Omental fat pad (tissue), 4 donors: ENCODE data around the gene MCRIP2. TPM values are rescaled to one million over a fixed set of nuclear protein-coding genes. Genes with fewer than 3 reads are reported as not detected.
A peak's percentile ranks its signal among the peaks of the same experiment; 100 is the strongest.

Experiments
- ATAC-seq: fragments of 150-250 bp; one replicate; pipeline ENCODE4 v1.9.1; 2016; ENCODE audit warnings: mild to moderate bottlenecking, moderate library complexity; ENCODE audit not compliant: low FRiP score
- DNase-seq: peaks from one replicate; pipeline ENCODE4 v3.0.0-alpha.2; 2019; ENCODE audit warnings: low spot score
- total RNA-seq, 4 donors: library from RNA; depleted of rRNA; stranded (reverse); fragments of >200 nt; gene quantifications; one replicate each; pipeline ENCODE4 v1.1.0, GENCODE V29; 2016
- TF ChIP-seq, protein P1 (sequence below), 3 donors: fragments of 450-650 bp; IDR thresholded peaks; one replicate each; pipeline ENCODE4 v1.5.1; 2016 to 2017; ENCODE audit warnings: antibody characterized with exemption in 3 of 3, mild to moderate bottlenecking in 3 of 3, moderate library complexity in 2 of 3

MCRIP2 gene
- total RNA-seq, 4 donors from 2014 or later, result 33.3 to 54.7 (median 41.3) TPM

DNA sequence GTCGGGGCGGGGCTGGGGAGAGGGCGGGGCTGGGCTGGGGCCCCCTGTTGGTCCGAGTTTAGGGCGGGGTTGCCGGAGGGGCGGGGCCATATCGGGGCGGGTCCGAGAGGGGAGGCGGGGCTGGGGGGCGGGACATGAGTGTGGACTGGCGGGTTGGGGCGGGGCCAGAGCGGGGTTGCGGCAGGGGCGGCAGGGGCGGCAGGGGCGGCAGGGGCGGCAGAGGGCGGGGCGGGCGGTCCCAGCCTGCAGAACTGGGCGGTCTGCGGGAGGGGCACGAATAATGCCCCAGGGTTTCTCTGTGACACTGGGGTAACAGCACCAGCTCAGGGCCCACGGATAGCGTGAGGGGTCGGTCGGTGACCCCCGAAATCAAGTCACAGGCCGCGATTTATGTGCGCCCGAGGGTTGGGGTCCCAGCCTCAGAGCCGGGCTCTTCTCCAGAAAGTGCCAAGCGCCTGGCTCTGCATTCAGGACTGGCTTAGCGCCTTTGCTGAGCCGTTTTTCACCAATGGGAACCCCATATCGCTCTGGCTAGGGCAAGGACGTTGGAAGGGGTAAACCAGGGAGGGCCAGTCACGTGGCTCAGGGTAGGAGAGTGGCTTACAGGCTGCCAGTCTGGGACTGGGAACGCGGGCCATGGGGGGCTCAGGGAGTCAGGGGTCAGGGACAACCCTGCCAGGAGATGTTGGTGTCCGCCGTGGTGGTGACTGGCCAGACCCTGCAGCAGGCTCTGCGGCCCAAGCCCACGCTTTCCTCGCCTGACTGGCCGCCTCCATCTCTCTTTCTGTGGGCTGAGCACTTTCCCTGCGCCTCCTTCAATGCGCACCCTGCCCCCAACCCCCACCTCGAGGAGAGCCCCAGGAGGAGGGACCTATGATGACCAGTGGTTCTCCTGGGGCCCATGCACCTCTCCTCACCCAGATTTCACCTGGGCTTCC lies 4.3 kb upstream of the MCRIP2 start:
- TF ChIP-seq, protein P1, sequence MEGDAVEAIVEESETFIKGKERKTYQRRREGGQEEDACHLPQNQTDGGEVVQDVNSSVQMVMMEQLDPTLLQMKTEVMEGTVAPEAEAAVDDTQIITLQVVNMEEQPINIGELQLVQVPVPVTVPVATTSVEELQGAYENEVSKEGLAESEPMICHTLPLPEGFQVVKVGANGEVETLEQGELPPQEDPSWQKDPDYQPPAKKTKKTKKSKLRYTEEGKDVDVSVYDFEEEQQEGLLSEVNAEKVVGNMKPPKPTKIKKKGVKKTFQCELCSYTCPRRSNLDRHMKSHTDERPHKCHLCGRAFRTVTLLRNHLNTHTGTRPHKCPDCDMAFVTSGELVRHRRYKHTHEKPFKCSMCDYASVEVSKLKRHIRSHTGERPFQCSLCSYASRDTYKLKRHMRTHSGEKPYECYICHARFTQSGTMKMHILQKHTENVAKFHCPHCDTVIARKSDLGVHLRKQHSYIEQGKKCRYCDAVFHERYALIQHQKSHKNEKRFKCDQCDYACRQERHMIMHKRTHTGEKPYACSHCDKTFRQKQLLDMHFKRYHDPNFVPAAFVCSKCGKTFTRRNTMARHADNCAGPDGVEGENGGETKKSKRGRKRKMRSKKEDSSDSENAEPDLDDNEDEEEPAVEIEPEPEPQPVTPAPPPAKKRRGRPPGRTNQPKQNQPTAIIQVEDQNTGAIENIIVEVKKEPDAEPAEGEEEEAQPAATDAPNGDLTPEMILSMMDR (IDR thresholded peaks at IDR 0.05), result no peak
- DNase-seq, result peak; percentile 82
- peak; percentile 75 for ATAC-seq

DNA sequence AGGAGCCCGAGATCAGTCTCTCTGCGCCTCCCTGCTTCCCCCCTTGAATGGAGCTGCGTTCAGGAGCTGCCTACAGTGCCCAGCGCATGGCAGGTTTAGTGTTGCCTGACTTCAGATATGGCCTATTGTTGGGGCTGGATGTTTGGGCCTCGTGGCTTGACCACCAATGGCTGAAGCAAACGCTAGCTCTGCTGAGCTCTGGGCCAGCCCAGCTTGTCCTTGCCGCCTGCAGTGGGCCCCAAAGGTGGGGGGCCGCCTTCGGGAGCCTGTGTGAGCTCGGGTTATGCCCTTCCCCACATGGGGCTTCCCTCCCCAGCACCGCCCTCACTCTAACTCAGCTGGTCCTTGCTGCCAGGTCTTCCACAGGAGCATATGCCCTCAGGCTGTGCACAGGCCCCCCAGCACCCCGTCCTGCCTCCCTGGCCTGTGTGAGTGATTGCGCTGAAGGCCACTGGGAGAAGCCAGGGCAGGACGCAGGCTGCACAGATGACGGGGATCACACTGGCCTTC lies 3.5 kb upstream of the MCRIP2 start:
- DNase-seq, result no peak
- ATAC-seq, result no peak
- TF ChIP-seq, protein P1 (IDR thresholded peaks at IDR 0.05), result no peak

DNA sequence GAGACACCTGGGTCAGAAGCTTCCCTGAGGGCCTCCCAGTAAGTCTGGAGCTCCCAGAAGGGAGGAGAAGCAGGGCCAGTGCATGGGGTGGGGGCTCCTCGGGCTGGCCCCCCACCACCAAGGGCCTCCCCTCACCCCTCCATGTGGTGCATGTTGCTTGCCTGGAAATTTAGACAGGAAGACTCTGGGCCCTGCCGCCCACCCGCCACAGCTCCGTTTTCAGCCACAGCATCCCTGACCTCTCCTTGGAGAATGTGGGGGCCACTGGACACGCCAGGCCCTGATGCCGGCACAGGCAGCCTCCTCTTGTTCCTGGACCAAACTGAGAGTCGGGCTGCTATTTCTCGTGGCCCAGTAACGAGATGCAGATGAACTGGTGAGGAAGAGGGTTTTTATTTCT lies 2.8 kb upstream of the MCRIP2 start:
- TF ChIP-seq, protein P1 (IDR thresholded peaks at IDR 0.05), result no peak
- no peak for DNase-seq
- no peak for ATAC-seq

DNA sequence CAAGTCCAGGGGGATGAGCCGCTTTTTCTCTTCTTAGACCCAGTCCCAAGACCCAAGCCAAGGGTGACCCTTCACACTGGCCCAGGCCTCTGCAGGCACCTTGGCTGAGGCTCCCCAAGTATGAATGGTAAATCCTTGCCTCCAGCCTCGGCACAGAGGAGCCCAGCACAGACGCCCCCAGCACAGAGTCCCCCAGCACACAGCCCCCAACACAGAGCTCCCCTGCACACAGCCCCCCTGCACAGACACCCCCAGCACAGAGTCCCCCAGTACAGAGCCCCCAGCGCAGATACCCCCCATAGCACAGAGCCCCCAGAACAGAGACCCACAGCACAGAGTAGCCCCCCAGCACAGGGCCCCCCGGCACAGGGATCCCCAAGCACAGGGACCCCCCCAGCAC lies 1.0 kb upstream of the MCRIP2 start:
- DNase-seq, result no peak
- ATAC-seq, result no peak
- TF ChIP-seq, protein P1 (IDR thresholded peaks at IDR 0.05), result no peak

DNA sequence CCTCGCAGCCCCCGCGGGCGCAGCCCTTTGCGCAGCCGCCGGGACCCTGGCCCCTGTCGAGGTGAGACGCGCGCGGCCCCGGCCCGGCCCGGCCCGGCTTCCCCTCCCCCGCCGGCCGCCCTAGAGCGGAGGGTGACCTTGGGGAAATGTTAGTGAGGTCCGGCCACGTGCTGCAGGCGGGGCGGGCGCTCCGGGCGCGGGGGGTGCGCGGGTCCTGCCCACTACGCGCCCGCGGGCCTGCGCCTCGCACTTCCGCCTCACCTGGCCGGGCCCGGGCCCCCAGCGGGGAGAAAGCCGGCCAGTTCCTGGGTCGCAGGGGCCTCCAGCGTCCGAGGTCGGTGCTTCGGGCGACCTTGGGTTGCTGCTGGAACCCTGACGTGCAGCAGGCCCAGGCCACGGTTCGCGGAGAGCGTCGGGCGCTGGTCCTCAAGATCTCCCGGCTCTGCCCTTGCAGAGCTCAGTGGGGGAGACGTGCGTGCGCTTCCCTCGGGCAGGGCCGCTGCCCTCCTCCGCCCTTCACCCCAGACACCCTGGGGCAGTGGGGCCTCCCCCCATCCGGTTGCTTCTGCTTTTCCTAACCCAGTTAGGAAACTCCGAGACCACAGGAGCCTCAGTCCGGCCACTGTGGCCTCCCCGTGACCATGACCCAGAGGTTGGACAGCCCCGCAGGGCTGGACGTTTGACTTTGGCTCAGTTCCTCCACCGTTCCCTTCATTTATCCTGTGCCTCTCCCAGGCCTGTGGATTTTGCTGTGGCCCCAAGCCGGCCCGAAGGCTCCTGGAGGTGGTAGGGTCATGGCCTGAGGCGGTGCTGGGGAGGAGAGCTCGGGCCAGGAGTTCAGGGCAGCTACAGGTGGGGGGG lies 791 bp downstream of the MCRIP2 start:
- peak; percentile 48 for ATAC-seq
- no peak for DNase-seq
- TF ChIP-seq, protein P1 (IDR thresholded peaks at IDR 0.05), result no peak

DNA sequence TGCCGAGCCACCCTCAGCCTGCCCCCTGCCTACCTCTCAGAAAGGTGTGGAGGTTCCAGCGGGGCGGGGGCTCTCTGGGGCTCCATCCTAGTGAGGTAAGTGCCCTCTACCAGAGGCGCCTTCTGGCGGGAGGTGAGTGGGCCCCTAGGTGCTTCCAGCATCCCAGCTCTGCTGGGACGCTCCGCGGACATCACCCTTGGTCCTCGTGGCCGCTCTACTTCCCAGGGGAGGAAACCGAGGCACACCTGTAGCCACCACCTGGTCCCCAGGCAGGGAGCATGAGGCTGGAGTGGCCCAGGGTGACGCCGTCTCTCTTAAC lies 1.4 kb downstream of the MCRIP2 start:
- ATAC-seq (no peak), DNase-seq (no peak)
- TF ChIP-seq, protein P1 (IDR thresholded peaks at IDR 0.05), result no peak
